Measurements from ENCODE around the gene NUP54.

The NUP54 gene

DNA sequence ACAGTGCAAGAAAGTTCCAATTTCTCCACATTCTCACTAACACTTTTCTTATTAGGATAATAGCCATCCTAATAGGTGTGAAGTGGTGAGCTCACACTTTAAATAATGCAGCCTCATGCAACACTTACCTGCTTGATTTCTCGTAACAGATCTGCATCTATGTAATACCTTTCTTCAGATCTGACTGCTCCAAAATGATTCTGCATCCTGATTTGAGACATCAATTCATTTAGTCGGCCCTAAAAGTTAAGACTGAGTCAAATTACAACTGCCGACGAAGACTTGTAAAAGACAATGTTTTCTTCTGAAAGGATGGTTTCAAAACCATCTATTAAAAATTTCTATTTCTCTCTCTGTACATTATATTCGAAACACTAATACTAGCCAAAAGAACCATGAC, 30.7 kb downstream of the NUP54 start:
- TF ChIP-seq SIN3A (IDR thresholded peaks at IDR 0.05; ENCODE audit: borderline replicate concordance, insufficient read depth, low read length) (no peak), TAF1 (IDR thresholded peaks at IDR 0.05; ENCODE audit: borderline replicate concordance, insufficient read depth, low read length) (no peak)

DNA sequence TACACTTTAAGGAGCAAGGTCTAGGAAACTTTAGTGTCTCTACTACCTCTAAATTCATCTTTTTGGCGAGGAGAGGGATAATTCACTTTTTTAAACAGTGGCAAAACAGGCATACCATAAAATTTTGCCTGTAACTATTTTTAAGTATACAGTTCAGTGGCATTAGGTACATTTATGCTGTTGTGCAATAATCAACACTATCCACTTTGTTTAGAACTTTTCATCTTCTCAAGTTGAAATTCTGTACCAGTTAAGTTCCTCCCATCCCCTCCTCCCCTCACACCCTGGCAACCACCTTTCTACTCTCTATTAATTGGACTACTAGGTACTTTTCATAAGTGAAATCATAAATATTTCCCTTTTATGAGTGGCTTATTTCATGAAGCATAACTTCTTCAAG, 31.4 kb downstream of the NUP54 start:
- TF ChIP-seq POLR2AphosphoS5 (IDR thresholded peaks at IDR 0.05; ENCODE audit: low read depth, low read length): no peak

DNA sequence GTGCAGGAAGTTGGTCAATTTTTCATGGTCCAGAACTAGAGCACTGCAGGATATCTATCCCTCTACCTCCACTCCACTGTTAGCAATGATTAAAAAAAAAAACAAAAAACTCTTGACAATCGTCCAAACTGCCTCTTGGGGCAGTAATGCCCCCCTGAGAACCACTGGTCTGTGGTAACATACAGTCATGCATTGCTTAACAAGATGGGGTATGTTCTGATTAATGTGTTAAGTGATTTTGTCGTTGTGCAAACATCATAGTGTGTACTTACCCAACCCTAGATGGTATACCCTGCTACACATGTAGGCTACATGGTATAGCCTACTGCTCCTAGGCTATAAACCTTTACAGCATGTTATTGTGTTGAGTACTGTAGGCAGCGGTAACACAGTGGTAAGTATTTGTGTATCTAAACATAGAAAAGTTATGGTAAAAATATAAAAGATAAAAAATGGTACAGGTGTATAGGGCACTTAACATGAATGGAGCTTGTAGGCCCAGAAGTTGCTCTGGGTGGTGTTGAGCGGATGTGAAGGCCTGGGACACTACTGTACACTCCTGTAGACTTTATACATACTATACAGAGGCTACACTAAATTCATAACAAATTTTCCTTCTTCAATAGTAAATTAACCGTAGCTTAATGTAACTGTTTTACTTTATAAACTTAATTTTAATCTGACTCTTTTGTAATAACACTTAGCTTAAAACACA, 39.6 kb downstream of the NUP54 start:
- no peak for TF ChIP-seq FOXP2 (optimal IDR thresholded peaks at IDR 0.05; ENCODE audit: borderline replicate concordance, extremely low read depth, extremely low read length, insufficient read depth)

DNA sequence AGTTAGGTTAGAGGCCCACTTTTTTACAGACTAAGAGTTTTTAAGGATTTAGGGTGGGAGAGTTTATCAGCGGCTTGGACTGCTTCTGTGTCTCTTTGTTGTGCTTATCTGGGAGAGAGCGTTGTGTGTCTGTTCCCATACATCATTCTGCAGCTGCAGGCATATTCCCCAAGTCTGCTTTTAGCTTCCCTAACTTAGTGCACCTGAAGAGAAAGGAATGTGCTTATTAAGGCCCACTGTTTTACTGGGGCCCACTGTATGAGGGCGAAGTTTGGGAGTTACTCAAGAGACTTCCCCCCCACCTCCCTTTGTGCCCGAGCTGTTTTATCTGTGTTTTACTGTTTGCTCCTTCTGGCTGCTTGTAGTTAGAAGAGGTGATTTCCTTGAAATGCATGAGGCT, 41.8 kb downstream of the NUP54 start:
- no peak for TF ChIP-seq TAF1 (IDR thresholded peaks at IDR 0.05; ENCODE audit: borderline replicate concordance, insufficient read depth, low read length)
- no peak for TF ChIP-seq FOXP2 (optimal IDR thresholded peaks at IDR 0.05; ENCODE audit: borderline replicate concordance, extremely low read depth, extremely low read length, insufficient read depth)
- TF ChIP-seq POLR2AphosphoS5 (IDR thresholded peaks at IDR 0.05; ENCODE audit: low read depth, low read length): no peak
- TF ChIP-seq, protein P1, sequence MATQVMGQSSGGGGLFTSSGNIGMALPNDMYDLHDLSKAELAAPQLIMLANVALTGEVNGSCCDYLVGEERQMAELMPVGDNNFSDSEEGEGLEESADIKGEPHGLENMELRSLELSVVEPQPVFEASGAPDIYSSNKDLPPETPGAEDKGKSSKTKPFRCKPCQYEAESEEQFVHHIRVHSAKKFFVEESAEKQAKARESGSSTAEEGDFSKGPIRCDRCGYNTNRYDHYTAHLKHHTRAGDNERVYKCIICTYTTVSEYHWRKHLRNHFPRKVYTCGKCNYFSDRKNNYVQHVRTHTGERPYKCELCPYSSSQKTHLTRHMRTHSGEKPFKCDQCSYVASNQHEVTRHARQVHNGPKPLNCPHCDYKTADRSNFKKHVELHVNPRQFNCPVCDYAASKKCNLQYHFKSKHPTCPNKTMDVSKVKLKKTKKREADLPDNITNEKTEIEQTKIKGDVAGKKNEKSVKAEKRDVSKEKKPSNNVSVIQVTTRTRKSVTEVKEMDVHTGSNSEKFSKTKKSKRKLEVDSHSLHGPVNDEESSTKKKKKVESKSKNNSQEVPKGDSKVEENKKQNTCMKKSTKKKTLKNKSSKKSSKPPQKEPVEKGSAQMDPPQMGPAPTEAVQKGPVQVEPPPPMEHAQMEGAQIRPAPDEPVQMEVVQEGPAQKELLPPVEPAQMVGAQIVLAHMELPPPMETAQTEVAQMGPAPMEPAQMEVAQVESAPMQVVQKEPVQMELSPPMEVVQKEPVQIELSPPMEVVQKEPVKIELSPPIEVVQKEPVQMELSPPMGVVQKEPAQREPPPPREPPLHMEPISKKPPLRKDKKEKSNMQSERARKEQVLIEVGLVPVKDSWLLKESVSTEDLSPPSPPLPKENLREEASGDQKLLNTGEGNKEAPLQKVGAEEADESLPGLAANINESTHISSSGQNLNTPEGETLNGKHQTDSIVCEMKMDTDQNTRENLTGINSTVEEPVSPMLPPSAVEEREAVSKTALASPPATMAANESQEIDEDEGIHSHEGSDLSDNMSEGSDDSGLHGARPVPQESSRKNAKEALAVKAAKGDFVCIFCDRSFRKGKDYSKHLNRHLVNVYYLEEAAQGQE (IDR thresholded peaks at IDR 0.05; ENCODE audit: insufficient read depth in 1 of 2, low read depth in 2 of 2, low read length in 2 of 2): no peak
- TF ChIP-seq SIN3A (IDR thresholded peaks at IDR 0.05; ENCODE audit: borderline replicate concordance, insufficient read depth, low read length): no peak

DNA sequence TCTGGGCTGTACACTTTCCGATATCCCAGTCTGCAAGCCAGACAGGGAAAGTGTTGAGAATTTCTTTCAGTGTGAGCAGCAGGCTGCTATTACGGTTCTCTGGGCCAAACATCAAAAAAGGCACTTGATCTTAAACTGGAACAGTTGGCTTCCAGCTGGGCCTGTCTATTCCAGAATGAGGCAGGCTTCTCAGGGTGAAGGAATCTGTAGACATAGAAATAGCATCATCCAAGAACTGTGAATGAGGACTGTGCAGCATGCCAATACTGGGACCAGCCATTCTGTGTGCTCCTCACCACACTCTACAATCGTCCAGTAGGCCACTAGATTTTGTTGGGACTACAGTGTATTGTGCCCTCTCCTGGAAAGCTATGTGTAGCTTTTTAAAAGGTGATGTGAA, 42.5 kb downstream of the NUP54 start:
- TF ChIP-seq FOXP2 (optimal IDR thresholded peaks at IDR 0.05; ENCODE audit: borderline replicate concordance, extremely low read depth, extremely low read length, insufficient read depth) (no peak), TAF1 (IDR thresholded peaks at IDR 0.05; ENCODE audit: borderline replicate concordance, insufficient read depth, low read length) (no peak), POLR2AphosphoS5 (IDR thresholded peaks at IDR 0.05; ENCODE audit: low read depth, low read length) (no peak), SIN3A (IDR thresholded peaks at IDR 0.05; ENCODE audit: borderline replicate concordance, insufficient read depth, low read length) (no peak)
- TF ChIP-seq, protein P1 (IDR thresholded peaks at IDR 0.05; ENCODE audit: insufficient read depth in 1 of 2, low read depth in 2 of 2, low read length in 2 of 2): no peak

DNA sequence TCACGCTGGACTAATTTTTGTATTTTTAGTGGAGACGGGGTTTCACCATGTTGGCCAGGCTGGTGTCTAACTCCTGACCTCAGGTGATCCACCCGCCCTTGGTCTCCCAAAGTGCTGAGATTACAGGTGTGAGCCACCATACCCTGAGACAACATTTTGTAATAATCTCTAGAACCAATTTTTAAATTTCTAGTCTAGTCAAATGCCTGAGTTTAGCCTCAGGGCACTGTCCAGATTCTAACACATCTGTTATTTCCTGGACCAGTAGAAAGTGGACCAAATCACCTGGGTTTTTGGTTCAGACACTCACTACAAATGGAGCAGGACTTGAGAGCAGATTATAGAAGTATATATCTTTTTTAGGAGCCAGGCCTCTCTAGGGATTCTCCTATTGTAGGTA, 52.1 kb downstream of the NUP54 start:
- TF ChIP-seq, protein P1 (IDR thresholded peaks at IDR 0.05; ENCODE audit: insufficient read depth in 1 of 2, low read depth in 2 of 2, low read length in 2 of 2): no peak
- TF ChIP-seq FOXP2 (optimal IDR thresholded peaks at IDR 0.05; ENCODE audit: borderline replicate concordance, extremely low read depth, extremely low read length, insufficient read depth) (no peak), SIN3A (IDR thresholded peaks at IDR 0.05; ENCODE audit: borderline replicate concordance, insufficient read depth, low read length) (no peak)

DNA sequence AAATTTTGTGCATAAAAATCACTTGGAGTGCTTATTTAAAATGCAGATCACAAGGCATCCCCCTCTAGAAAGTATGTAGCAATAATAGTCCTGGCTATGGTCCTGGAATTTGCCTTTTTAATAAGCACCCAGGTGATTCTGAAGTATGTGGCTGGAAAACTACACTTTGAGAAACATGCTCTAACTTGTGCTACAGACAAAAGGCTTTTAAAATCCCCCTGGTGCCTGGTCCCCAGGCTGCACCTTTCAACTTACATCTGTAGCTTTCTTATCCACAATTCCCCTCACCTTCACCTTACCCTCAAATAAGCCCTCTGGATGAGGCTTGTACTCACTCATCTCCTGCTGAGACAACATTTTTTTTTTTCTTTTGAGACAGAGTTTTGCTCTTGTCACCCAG, 52.6 kb downstream of the NUP54 start:
- TF ChIP-seq, protein P1 (IDR thresholded peaks at IDR 0.05; ENCODE audit: insufficient read depth in 1 of 2, low read depth in 2 of 2, low read length in 2 of 2): no peak
- TF ChIP-seq POLR2AphosphoS5 (IDR thresholded peaks at IDR 0.05; ENCODE audit: low read depth, low read length) (no peak), TAF1 (IDR thresholded peaks at IDR 0.05; ENCODE audit: borderline replicate concordance, insufficient read depth, low read length) (no peak), FOXP2 (optimal IDR thresholded peaks at IDR 0.05; ENCODE audit: borderline replicate concordance, extremely low read depth, extremely low read length, insufficient read depth) (no peak), SIN3A (IDR thresholded peaks at IDR 0.05; ENCODE audit: borderline replicate concordance, insufficient read depth, low read length) (no peak)
